WI38 (cell line): ENCODE results near the gene FNDC3A.
"Not testable (repeated sequence)": the region's sequence is repeated elsewhere in the genome, so short reads cannot be mapped to it uniquely, and the experiment has no call there.

ENCODE experiments used
- H3K4me3 ChIP-seq: 2 replicates; pipeline ENCODE4 v1.5.1; 2011; ENCODE audit warnings: low read depth, mild to moderate bottlenecking, control low read depth, low read length
- CTCF ChIP-seq: IDR thresholded peaks from 2 replicates; pipeline ENCODE4 v1.5.1; 2012; ENCODE audit warnings: low read depth, mild to moderate bottlenecking, control low read depth, low read length

The FNDC3A gene

GRCh38 chr13:48994706-48995105 is 19.0 kb downstream of the FNDC3A start:
- H3K4me3 ChIP-seq: no peak overlapping the region
- TF ChIP-seq CTCF: no peak

- no peak overlapping the region for H3K4me3 ChIP-seq
- TF ChIP-seq CTCF: no peak
Observed at GRCh38 chr13:48998641-48999292, 23.1 kb downstream of the FNDC3A start.

GRCh38 chr13:49000247-49000646 is 24.5 kb downstream of the FNDC3A start:
- no peak for TF ChIP-seq CTCF
- no peak overlapping the region for H3K4me3 ChIP-seq

GRCh38 chr13:49018986-49019635 is 43.4 kb downstream of the FNDC3A start:
- not testable (repeated sequence) for H3K4me3 ChIP-seq

- H3K4me3 ChIP-seq: no peak overlapping the region
- no peak for TF ChIP-seq CTCF
Observed at GRCh38 chr13:49020328-49020727, 44.6 kb downstream of the FNDC3A start.

- H3K4me3 ChIP-seq: no peak overlapping the region
- no peak for TF ChIP-seq CTCF
Observed at GRCh38 chr13:49020940-49021553, 45.3 kb downstream of the FNDC3A start.

GRCh38 chr13:49021953-49022352 is 46.2 kb downstream of the FNDC3A start:
- TF ChIP-seq CTCF: no peak
- no peak overlapping the region for H3K4me3 ChIP-seq
